MM.1S (cell line): ENCODE results near the gene HS2ST1.
"Not testable (repeated sequence)": the region's sequence is repeated elsewhere in the genome, so short reads cannot be mapped to it uniquely, and the experiment has no call there.

Experiments
- DNase-seq: peaks from one replicate; pipeline ENCODE4 v3.0.0-alpha.2; 2015
- H2AFZ ChIP-seq: fragments of 300-600 bp; sonication (generic); 2 replicates; pipeline ENCODE4 v1.6.0; 2016; ENCODE audit warnings: antibody characterized with exemption, low read length
- H3F3A ChIP-seq: fragments of 300-600 bp; sonication (generic); 2 replicates; pipeline ENCODE4 v1.6.1; 2016; ENCODE audit warnings: mild to moderate bottlenecking, antibody characterized with exemption, low read length, moderate library complexity, mixed read lengths; ENCODE audit not compliant: insufficient read depth
- H3K27ac ChIP-seq: fragments of 300-600 bp; sonication (generic); 2 replicates; pipeline ENCODE4 v1.5.1; 2016; ENCODE audit warnings: mild to moderate bottlenecking, low read length
- H3K27me3 ChIP-seq: fragments of 300-600 bp; sonication (generic); replicated peaks from 2 replicates; pipeline ENCODE4 v1.6.0; 2016; ENCODE audit warnings: low read length; ENCODE audit not compliant: insufficient read depth
- H3K36me3 ChIP-seq: fragments of 300-600 bp; sonication (generic); replicated peaks from 2 replicates; pipeline ENCODE4 v1.6.1; 2016; ENCODE audit warnings: mild to moderate bottlenecking, low read length, mixed read lengths; ENCODE audit not compliant: insufficient read depth
- H3K4me1 ChIP-seq: fragments of 300-600 bp; sonication (generic); 2 replicates; pipeline ENCODE4 v1.6.1; 2016; ENCODE audit warnings: low read length, mixed read lengths
- H3K4me2 ChIP-seq: fragments of 300-600 bp; sonication (generic); 2 replicates; pipeline ENCODE4 v1.6.0; 2016; ENCODE audit warnings: low read depth, low read length
- H3K4me3 ChIP-seq: fragments of 300-600 bp; sonication (generic); 2 replicates; pipeline ENCODE4 v1.5.1; 2016; ENCODE audit warnings: low read length, mixed read lengths
- H3K79me2 ChIP-seq: fragments of 300-600 bp; sonication (generic); 2 replicates; pipeline ENCODE4 v1.6.1; 2016; ENCODE audit warnings: mixed run types, low read length, mixed read lengths
- H3K9ac ChIP-seq: fragments of 300-600 bp; sonication (generic); 2 replicates; pipeline ENCODE4 v1.6.1; 2016; ENCODE audit warnings: low read length, mixed read lengths
- H3K9me2 ChIP-seq: fragments of 300-600 bp; sonication (generic); replicated peaks from 2 replicates; pipeline ENCODE4 v1.6.1; 2016; ENCODE audit warnings: mild to moderate bottlenecking, low read length, mixed read lengths; ENCODE audit not compliant: insufficient read depth
- H3K9me3 ChIP-seq: fragments of 300-600 bp; sonication (generic); replicated peaks from 2 replicates; pipeline ENCODE4 v1.6.1; 2016; ENCODE audit warnings: mild to moderate bottlenecking, low read length, mixed read lengths; ENCODE audit not compliant: insufficient read depth
- H4K20me1 ChIP-seq: fragments of 300-600 bp; sonication (generic); 2 replicates; pipeline ENCODE4 v1.6.1; 2016; ENCODE audit warnings: mild to moderate bottlenecking, low read length, moderate library complexity, mixed read lengths; ENCODE audit not compliant: insufficient read depth
- EZH2 ChIP-seq: fragments of 300-600 bp; sonication (generic); optimal IDR thresholded peaks from 2 replicates; pipeline ENCODE3; 2017; ENCODE audit warnings: low read depth, mild to moderate bottlenecking, antibody characterized with exemption, low read length, mixed read lengths
- EZH2phosphoT487 ChIP-seq: fragments of 300-600 bp; sonication (generic); IDR thresholded peaks from 2 replicates; pipeline ENCODE4 v1.6.1; 2018; ENCODE audit warnings: antibody characterized with exemption, low read length
- TF ChIP-seq, protein P1 (sequence below): fragments of 300-600 bp; sonication (generic); IDR thresholded peaks from 2 replicates; pipeline ENCODE4 v1.5.1; 2016; ENCODE audit warnings: antibody characterized with exemption, low read length, mixed read lengths

The HS2ST1 gene

DNA sequence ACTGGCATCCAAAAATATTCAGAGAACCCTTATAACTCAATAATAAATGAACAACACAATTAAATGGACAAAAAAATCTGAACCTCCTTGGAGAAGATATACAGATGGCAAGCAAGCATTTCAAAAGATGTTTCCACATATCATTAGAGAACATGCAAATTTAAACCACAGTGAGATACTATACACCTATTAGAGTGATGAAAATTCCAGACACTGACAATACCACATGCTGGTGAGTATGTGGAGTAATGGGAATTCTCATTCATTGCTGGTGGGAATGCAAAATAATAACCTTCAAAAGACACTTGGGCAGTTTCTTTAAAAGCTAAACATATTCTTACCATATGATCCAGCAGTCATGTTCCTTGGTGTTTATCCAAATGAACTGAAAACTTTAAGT lies 46.1 kb downstream of the HS2ST1 start:
- no peak overlapping the region for H2AFZ ChIP-seq
- H3K4me1 ChIP-seq = peaks cover 2% of the 10 kb centered on the region
- H3K4me3 ChIP-seq = no peak overlapping the region
- H3K36me3 ChIP-seq = no peaks in the 10 kb centered on the region
- H3K9me3 ChIP-seq = no peaks in the 10 kb centered on the region
- DNase-seq = no peak
- TF ChIP-seq EZH2phosphoT487 (no peak), EZH2 (no peak)
- TF ChIP-seq, protein P1, sequence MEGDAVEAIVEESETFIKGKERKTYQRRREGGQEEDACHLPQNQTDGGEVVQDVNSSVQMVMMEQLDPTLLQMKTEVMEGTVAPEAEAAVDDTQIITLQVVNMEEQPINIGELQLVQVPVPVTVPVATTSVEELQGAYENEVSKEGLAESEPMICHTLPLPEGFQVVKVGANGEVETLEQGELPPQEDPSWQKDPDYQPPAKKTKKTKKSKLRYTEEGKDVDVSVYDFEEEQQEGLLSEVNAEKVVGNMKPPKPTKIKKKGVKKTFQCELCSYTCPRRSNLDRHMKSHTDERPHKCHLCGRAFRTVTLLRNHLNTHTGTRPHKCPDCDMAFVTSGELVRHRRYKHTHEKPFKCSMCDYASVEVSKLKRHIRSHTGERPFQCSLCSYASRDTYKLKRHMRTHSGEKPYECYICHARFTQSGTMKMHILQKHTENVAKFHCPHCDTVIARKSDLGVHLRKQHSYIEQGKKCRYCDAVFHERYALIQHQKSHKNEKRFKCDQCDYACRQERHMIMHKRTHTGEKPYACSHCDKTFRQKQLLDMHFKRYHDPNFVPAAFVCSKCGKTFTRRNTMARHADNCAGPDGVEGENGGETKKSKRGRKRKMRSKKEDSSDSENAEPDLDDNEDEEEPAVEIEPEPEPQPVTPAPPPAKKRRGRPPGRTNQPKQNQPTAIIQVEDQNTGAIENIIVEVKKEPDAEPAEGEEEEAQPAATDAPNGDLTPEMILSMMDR = no peak
- H3K9me2 ChIP-seq = no peaks in the 10 kb centered on the region
- H3K9ac ChIP-seq = no peak overlapping the region
- no peak overlapping the region for H3K27ac ChIP-seq
- H3K79me2 ChIP-seq = no peaks in the 10 kb centered on the region
- H3K27me3 ChIP-seq = no peaks in the 10 kb centered on the region
- H3F3A ChIP-seq = no peaks in the 10 kb centered on the region
- H3K4me2 ChIP-seq = no peak overlapping the region
- no peaks in the 10 kb centered on the region for H4K20me1 ChIP-seq

DNA sequence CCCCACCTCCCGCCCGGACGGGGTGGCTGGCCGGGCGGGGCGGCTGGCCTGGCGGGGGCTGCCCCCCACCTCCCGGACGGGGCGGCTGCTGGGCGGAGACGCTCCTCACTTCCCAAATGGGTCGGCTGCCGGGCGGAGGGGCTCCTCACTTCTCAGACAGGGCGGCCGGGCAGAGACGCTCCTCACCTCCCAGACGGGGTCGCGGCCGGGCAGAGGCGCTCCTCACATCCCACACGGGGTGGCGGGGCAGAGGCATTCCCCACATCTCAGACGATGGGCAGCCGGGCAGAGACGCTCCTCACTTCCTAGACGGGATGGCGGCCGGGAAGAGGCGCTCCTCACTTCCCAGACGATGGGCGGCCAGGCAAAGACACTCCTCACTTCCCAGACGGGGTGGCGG lies 49.4 kb downstream of the HS2ST1 start:
- H3K9me3 ChIP-seq, H3K9me2 ChIP-seq, H3K4me2 ChIP-seq, H3K27ac ChIP-seq, H3K4me3 ChIP-seq, H4K20me1 ChIP-seq, DNase-seq, H3K4me1 ChIP-seq, H2AFZ ChIP-seq, H3K36me3 ChIP-seq, H3F3A ChIP-seq, H3K9ac ChIP-seq, H3K27me3 ChIP-seq: not testable (repeated sequence)
- peaks cover 11% of the 10 kb centered on the region; the same call in 1 of the 2 replicates for H3K79me2 ChIP-seq

DNA sequence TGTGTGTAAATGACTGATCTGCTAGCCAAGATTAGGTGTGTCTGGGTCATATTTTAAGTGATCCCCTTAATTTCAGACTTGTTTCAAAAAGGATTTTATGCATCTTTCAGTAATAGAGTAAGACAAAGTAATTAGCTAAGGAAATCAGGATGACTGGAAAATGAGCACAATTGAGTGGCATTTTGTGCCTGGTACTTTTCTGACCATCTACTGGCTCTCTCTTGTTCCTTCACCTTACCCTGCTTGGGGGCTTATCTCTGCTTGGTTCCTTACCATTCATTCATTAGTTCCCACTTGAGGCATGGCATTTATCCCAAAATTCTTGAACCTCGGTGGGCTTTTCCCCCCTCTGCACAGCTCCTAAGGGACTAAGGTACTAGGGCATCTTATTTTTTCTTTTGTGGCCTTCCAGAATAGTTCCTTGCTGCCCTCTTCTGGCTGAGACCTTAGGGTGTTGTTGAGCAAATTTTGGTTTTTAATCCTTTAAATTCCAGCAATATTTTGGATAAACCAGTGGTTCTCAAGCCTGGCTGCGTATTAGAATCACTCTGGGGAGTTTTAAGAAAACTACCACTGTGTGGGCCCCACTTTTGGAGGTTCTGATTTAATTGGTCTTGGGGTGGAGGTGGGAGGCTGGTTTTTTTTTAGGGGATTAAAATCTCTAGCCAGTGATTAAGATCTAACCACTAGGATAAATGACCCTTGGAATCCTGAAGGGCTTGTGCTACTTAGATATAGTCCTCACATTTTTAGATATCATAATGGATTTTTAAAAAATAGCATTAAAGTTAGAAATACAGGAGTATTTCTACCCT lies 50.8 kb downstream of the HS2ST1 start:
- TF ChIP-seq, protein P1 = peak; percentile 67
- TF ChIP-seq EZH2phosphoT487 (no peak), EZH2 (no peak)
- Histone ChIP-seq H3K4me3 (no peak overlapping the region), H3K79me2 (peaks cover 16% of the 10 kb centered on the region; the same call in 1 of the 2 replicates), H3K27ac (no peak overlapping the region), H3F3A (no peaks in the 10 kb centered on the region), H3K9ac (no peak overlapping the region), H3K9me3 (no peaks in the 10 kb centered on the region), H3K4me1 (peaks cover 7% of the 10 kb centered on the region), H4K20me1 (no peaks in the 10 kb centered on the region), H3K4me2 (peak overlapping the region; percentile 19; the same call in 1 of the 2 replicates), H3K36me3 (no peaks in the 10 kb centered on the region), H3K27me3 (no peaks in the 10 kb centered on the region), H2AFZ (no peak overlapping the region), H3K9me2 (no peaks in the 10 kb centered on the region)
- no peak for DNase-seq

DNA sequence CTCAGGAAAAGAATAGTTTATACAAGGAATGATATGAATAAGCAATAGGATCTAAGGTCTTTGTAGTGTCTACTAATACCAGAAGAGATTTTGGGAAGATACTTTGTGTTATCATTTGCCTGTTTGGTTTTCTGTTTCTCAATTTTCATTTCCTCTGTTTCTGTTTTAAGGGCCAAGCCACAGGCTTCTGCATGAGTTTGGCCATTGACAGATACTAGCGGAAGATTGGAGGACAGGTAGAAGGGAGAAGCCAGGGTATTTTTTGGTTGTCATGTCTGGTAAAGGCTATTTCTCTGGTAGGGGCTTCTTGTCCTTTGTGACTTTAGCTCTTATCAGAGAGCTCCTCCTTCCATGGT lies 51.4 kb downstream of the HS2ST1 start:
- Histone ChIP-seq H3K9me2 (no peaks in the 10 kb centered on the region), H3K36me3 (no peaks in the 10 kb centered on the region), H3K9ac (no peak overlapping the region), H3K27ac (no peak overlapping the region), H3K4me2 (peak overlapping the region; percentile 19; the same call in 1 of the 2 replicates), H3K4me1 (peaks cover 7% of the 10 kb centered on the region), H2AFZ (no peak overlapping the region), H3K9me3 (no peaks in the 10 kb centered on the region), H4K20me1 (no peaks in the 10 kb centered on the region), H3K27me3 (no peaks in the 10 kb centered on the region), H3K4me3 (no peak overlapping the region), H3F3A (no peaks in the 10 kb centered on the region), H3K79me2 (peaks cover 16% of the 10 kb centered on the region; the same call in 1 of the 2 replicates)
- no peak for TF ChIP-seq EZH2phosphoT487
- no peak for TF ChIP-seq EZH2
- TF ChIP-seq, protein P1 = no peak
- no peak for DNase-seq
